NCI-H345 (cell line): ENCODE data around the gene ILF2.
"Not testable (repeated sequence)": the region's sequence is repeated elsewhere in the genome, so short reads cannot be mapped to it uniquely, and the experiment has no call there.

Experiments used
- DNase-seq: peaks from one replicate; lab custom pipeline; 2025; lab: John Stamatoyannopoulos, UW

The ILF2 gene

GRCh38 chr1:153679337-153680119 lies 8.7 kb upstream of the ILF2 start:
- DNase-seq = no peak

DNA sequence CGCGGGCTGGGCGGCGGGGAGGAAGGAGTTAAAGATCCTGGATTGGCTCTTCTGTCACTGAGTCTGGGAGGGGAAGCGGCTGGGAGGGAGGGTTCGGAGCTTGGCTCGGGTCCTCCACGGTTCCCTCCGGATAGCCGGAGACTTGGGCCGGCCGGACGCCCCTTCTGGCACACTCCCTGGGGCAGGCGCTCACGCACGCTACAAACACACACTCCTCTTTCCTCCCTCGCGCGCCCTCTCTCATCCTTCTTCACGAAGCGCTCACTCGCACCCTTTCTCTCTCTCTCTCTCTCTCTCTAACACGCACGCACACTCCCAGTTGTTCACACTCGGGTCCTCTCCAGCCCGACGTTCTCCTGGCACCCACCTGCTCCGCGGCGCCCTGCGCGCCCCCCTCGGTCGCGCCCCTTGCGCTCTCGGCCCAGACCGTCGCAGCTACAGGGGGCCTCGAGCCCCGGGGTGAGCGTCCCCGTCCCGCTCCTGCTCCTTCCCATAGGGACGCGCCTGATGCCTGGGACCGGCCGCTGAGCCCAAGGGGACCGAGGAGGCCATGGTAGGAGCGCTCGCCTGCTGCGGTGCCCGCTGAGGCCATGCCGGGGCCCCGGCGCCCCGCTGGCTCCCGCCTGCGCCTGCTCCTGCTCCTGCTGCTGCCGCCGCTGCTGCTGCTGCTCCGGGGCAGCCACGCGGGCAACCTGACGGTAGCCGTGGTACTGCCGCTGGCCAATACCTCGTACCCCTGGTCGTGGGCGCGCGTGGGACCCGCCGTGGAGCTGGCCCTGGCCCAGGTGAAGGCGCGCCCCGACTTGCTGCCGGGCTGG lies 7.9 kb upstream of the ILF2 start, which contains the start of gene NPR1:
TSS of gene NPR1 (plus strand) at position 170 of the 818 bp plus-strand sequence. CDS start at position 591, 421 bp downstream.
- DNase-seq = peak; percentile 46

GRCh38 chr1:153677718-153678518 lies 7.1 kb upstream of the ILF2 start:
- DNase-seq = peak; percentile 78

GRCh38 chr1:153673511-153673910 lies 2.7 kb upstream of the ILF2 start:
- DNase-seq = no peak

DNA sequence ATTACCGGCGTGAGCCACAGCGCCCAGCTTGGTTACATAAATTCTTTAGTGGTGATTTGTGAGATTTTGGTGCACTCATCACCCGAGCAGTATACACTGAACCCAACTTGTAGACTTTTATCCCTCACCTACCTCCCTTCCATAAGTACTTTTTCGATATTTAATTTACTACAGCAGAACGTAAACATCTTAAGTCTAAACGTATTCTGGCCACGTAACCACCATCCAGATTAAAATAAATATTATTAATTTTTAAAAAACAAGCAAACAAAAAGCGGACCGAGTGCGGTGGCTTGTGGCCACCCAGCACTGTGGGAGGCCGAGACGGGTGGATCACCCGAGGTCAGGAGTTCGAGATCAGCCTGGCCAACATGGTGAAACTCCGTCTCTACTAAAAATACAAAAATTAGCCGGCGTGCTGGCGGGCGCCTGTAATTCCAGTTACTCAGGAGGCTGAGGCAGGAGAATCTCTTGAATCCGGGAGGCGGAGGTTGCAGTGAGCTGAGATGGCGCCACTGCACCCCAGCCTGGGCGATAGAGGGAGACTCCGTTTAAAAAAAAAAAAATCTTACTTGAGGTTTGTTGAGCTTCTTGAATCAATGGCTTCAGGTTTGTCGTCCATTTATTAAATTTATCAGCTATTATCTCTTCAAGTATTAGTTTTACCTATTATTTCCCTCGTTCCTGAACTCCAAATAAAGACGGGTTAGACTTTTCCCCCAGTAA lies 998 bp upstream of the ILF2 start:
- DNase-seq = peak; percentile 79

DNA sequence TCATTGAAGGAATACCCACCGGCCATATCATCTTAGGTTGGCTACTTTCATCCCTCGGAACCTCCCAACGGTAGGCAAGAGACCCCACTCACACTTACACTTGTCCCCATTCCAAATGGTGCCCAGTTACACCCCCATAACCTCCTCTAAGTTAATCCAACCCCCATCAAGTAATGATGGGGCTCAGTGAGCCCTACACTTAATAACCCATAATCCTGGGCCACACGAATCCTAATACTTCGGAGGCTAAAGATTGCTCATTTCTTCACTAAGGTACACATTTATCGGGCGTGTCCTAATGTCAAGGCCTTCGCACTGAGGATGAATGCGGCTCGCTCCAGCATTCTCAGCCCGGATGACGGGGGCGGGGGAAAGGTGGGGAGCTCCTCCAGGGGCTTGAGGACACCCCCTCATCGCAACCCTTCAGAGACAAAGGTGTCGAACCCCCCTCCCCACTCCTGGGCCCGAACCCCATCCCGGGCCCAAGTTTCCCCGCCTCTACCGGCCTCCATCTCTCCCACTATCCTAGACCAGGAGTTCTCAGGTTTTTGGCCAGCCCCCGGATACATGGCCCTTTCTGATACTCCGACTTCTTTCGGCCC lies 435 bp downstream of the ILF2 start:
- no peak for DNase-seq

DNA sequence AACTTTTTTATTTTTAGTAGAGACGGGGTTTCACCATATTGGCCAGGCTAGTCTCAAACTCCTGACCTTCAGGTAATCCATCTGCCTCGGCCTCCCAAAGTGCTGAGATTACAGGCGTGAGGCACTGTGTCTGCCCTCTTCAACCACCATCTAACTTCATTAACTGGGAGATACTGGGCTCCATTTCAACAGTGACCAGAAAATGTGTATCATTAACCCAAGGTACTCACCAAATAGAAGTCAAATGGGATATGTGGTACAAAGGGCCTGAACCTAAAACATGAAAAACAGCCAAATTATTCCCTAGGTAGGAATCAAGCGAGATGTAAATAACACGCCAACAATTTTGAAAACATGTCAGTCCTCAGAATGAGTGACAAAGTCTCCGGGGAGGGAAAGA lies 1.2 kb downstream of the ILF2 start:
- DNase-seq = no peak

- not testable (repeated sequence) for DNase-seq
Measured at GRCh38 chr1:153668672-153669071, 2.1 kb downstream of the ILF2 start.

DNA sequence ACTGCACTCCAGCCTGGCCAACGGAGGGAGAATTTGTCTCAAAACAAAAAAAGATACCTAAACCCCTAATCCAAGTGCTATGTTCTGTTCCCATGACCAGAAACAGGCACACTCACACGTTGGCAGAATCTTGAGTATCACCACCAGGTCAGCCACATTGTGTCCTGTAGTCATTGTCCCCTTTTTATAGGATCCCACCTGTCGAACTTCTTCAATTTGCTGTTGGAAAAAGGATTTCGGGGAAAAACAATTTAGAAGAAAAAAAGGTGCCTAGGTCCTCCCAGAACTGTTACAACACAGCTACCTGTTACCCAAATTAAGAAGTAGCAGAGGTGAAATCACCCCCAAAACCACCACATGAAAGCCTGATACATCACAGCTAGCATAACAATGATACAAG lies 3.4 kb downstream of the ILF2 start:
- DNase-seq = no peak

DNA sequence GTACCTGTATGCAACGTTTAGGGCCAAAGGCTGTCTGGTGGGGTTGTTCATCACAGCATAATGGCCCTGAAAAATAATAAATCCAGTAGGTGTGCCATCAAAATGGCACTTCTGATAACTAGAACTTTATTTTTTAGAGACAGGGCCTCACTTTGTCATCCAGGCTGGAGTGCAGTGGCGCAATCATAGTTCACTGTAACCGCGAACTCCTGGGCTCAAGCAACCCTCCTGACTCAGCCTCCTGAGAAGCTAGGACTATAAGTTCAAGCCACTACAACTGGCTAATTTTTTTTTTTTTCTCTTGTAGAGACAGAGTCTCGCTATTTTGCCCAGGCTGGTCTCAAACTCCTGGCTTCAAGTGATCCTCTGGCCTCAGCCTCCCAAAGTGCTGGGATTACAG lies 7.6 kb downstream of the ILF2 start:
- no peak for DNase-seq

DNA sequence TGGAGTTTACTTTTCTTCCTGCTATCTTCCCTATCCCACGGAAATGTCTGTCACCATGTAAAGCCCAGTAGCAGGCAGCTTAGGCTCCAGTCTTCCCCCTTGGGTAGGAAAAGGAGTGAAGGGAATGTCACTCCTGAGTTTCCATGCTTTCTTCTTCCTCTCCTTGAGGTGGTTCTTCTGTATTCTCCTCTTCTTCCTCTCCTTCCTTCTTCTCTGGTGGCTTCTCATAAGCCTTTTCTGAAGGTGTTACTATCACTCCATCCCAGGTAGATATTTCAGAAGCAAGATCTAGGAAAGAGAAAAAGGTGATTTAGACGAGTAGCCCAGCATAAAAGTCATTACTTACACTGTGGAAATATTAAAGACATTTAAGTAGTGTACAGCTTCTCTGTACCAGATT lies 8.5 kb downstream of the ILF2 start:
- DNase-seq = no peak

DNA sequence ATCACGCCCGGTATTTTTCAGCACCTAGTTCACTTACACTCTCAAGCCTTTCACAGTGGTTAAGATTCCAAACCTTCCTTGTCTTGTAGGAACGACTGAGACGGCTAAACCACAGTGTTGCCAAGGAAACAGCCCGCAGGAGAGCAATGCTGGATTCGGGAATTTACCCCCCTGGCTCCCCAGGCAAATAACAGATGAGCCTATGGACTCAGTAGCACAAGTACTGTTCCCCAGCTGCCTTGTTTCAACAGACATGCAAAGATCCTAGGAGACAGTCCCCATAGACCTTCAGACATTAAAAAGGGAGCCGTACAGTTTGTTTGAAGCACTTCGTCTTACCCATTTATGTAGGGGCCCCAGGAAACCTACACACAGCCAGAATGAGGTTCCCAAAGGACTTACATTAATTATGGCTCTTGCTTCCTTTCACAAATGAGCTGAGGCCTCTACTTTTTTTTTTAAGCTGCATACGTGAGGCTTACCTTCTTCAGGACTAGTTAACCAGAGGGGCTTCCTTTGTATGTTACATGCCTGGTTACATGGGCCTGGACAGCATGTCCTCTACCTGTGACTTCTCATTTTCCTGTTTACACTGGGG lies 9.6 kb downstream of the ILF2 start:
- DNase-seq = no peak

DNA sequence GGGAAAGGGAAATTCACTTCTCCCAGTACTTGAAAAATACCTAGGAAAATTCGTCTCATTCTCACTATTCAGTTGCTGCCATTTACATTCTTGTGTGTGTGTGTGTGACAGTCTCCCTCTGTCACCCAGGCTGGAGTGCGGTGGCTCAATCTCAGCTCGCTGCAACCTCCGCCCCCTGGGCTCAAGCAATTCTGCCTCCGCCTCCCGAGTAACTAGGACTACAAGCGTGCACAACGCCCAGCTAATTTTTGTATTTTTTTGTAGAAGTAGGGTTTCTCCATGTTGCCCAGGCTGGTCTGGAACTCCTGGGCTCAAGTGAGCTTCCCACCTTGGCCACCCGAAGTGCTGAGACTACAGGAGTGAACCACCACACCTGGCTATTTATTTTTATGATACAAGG lies 11.1 kb downstream of the ILF2 start:
- no peak for DNase-seq

GRCh38 chr1:153659175-153659534 lies 11.6 kb downstream of the ILF2 start:
- DNase-seq = no peak

DNA sequence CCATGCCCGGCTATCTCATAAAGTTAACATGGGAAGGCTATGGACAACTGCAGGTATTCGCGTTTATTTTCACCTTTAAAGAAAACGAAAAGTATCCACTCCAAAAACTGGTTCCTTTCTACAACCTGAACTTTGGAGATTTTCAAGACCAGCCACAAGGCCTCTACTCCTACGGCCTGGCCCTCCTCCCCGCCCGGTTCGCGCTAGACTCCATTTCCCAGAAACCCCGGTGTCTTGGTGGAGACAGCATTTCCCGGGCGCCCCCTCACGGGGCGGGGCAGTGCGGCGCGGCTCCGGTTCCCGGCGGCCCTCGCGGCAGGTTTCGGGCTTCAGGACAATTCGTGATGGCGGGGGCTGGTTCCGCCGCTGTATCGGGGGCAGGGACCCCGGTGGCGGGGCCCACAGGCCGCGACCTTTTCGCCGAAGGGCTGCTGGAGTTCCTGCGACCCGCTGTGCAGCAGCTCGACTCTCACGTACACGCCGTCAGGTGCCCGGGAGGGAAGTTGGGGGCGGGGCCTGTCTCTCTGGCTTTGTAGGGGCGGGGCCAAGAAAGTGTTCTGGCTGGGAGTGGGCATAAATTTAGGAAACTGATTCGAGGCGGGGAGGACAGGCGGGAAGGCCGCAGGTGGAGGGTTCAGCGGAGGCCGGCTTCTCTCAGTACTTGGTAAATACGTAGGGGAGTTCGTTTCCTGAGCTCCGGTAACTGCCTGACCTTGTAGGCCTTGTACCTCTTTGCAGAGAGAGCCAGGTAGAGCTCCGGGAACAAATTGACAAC lies 12.2 kb downstream of the ILF2 start, which contains the start of gene SNAPIN:
TSS of gene SNAPIN (plus strand) at position 304 of the 775 bp plus-strand sequence. CDS start at position 345, 41 bp downstream.
- DNase-seq = peak; percentile 98

DNA sequence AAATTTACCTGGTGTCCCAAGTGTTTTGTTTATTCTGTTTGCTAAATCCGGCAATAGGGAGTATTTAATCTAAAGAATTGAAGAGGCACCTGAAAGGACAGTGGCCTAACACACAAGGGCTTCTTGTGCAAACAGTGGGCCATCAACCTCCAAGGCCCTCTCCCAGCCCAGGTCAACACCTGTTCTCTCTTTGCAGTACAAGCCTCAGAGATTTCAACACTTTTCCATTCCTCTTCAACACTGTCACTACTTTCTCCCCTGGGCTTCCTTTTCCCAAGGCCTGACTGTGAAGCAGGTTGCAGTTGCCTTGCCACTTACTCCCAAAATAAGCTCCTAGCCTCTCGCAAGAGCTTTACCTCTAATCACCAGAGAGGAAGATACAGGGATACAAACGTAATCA lies 15.5 kb downstream of the ILF2 start:
- DNase-seq = no peak

- DNase-seq = no peak
Measured at GRCh38 chr1:153652805-153653500, 17.8 kb downstream of the ILF2 start.

GRCh38 chr1:153651771-153652170 lies 19.0 kb downstream of the ILF2 start:
- DNase-seq = no peak

GRCh38 chr1:153649863-153650235 lies 20.9 kb downstream of the ILF2 start:
- DNase-seq = peak; percentile 29
